Kidney (tissue), 14 donors: ENCODE data around the gene ARHGEF28. TPM values are rescaled to one million over a fixed set of nuclear protein-coding genes. Genes with fewer than 3 reads are reported as not detected.

ENCODE experiments used
- DNase-seq, 5 donors: peaks; one replicate each; pipeline ENCODE4 v3.0.0-alpha.2; 2013 to 2020
- FAIRE-seq: peaks from 2 replicates; lab custom pipeline; 2012; peaks lifted over from hg19 to GRCh38; lab: Jason Lieb, UNC
- H3K27ac ChIP-seq, 2 donors: one replicate each; pipeline ENCODE4 v1.7.0; 2013; ENCODE audit warnings: low read depth in 2 of 2, low read length in 2 of 2, inconsistent platforms in 1 of 2
- H3K27me3 ChIP-seq: one replicate; pipeline ENCODE4 v1.7.1; 2013; ENCODE audit warnings: low read length, inconsistent platforms; ENCODE audit not compliant: control insufficient read depth, insufficient read depth
- H3K36me3 ChIP-seq, 3 donors: one replicate each; pipeline versions ENCODE4 v1.7.0 to v1.7.1; 2013; ENCODE audit warnings: low read length in 3 of 3, control low read depth in 1 of 3, inconsistent platforms in 1 of 3; ENCODE audit not compliant: insufficient read depth in 3 of 3, control insufficient read depth in 2 of 3
- H3K4me1 ChIP-seq, 3 donors: one replicate each; pipeline versions ENCODE4 v1.7.0 to v1.7.1; 2013; ENCODE audit warnings: low read length in 3 of 3, inconsistent platforms in 1 of 3, low read depth in 1 of 3; ENCODE audit not compliant: control insufficient read depth in 2 of 3, insufficient read depth in 2 of 3
- H3K4me3 ChIP-seq, 3 donors: one replicate each; pipeline versions ENCODE4 v1.7.0 to v1.8.1; 2013; ENCODE audit warnings: low read length in 3 of 3, control low read depth in 1 of 3, inconsistent platforms in 1 of 3
- H3K9ac ChIP-seq, 3 donors: one replicate each; pipeline versions ENCODE4 v1.7.0 to v1.7.1; 2013; ENCODE audit warnings: low read length in 3 of 3, control low read depth in 1 of 3, inconsistent platforms in 1 of 3
- H3K9me3 ChIP-seq, 3 donors: one replicate each; pipeline versions ENCODE4 v1.7.0 to v1.7.1; 2013; ENCODE audit warnings: low read length in 3 of 3, control low read depth in 1 of 3, inconsistent platforms in 1 of 3; ENCODE audit not compliant: control insufficient read depth in 2 of 3, insufficient read depth in 1 of 3
- CTCF ChIP-seq: IDR thresholded peaks from 3 replicates; pipeline ENCODE4 v1.5.1; 2012; ENCODE audit warnings: mild to moderate bottlenecking, moderate library complexity, borderline replicate concordance; ENCODE audit not compliant: insufficient read depth; ENCODE audit errors: extremely low read depth
- intact Hi-C: fragments of 100-400 bp; cut with DNase I; formaldehyde crosslinking; loops from one replicate; pipeline ENCODE4 v1.11.1; 2022
- polyA plus RNA-seq: library from polyadenylated mRNA; stranded (reverse); fragments of 350-450 nt; fragmentation: Illumina TruSeq; extraction: RNeasy Lipid Tissue Mini Kit (QIAGEN cat#74804); gene quantifications from one replicate; pipeline ENCODE4 v1.2.3, GENCODE V29; 2014; ENCODE audit warnings: low read depth, low replicate concordance; ENCODE audit not compliant: insufficient read depth
- total RNA-seq: library from RNA; stranded (reverse); fragmentation: NEBNext Ultra II Directional; extraction: Animal tissue kit (Norgen Biotek cat#: 25700); gene quantifications from one replicate; pipeline ENCODE4 v1.2.1, GENCODE V29; 2021
- donor health status: control.
- donor health status: control.
- donor health status: control.
- donor health status: control.
- donor health status: control.
- donor health status: DM: yes; HTN: yes; CAD: no.
- donor health status: Normal renal cell carcinoma (clear cell type).

Gene ARHGEF28
- total and polyA plus RNA-seq, 2 donors from 2014 or later, result 21.9 to 66.3 TPM

DNA sequence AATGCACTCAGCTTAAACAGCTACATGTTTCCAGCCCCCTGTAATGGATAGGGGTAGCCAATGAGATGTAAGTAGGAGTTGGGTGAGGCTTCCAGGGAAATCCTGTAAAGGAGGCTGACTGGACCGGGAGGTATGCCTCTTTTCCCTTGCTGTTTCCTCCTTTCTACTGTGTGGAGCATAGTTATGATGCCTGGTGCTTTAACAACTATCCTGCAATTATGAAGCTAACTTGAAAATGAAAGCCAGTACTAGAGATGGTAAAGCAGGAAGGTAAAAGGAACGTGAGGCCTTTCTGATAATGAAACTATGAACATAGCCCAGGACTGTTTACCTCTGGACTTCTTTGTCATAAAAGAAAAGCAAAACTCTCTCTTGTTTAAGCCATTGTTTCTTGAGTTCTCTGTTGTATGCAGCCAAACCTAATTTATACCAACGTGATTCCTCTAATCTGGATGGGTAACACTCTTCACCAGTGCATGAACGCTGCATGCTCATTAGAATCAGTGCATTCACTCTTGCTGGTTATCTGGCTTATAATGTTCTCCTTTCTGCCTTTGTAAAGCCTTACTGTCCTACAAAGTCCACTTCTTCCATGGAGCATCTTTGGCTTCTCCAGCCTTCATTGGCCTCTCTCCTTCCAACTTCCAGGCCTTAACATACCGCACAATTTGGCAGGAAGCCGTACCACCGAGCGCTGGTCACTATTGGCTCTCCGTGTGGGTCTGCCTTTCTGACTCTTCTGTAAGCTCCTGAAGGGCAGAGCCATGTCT, 8.3 kb upstream of the ARHGEF28 start:
- Histone ChIP-seq H3K27me3 (no peaks in the 10 kb centered on the region), H3K4me3 (no peak overlapping the region), H3K9me3 (no peaks in the 10 kb centered on the region), H3K9ac (no peak overlapping the region), H3K36me3 (no peaks in the 10 kb centered on the region), H3K4me1 (no peaks in the 10 kb centered on the region), H3K27ac (no peak overlapping the region)
- DNase-seq, result no peak
- FAIRE-seq, result no peak
- no peak for TF ChIP-seq CTCF
- intact Hi-C loops, result no loop called here

GRCh38 chr5:73619606-73620333, 6.2 kb upstream of the ARHGEF28 start:
- Histone ChIP-seq H3K36me3 (no peaks in the 10 kb centered on the region), H3K9ac (no peak overlapping the region), H3K27me3 (no peaks in the 10 kb centered on the region), H3K27ac (no peak overlapping the region), H3K9me3 (no peaks in the 10 kb centered on the region), H3K4me1 (no peaks in the 10 kb centered on the region), H3K4me3 (no peak overlapping the region)
- intact Hi-C loops, result no loop called here
- FAIRE-seq (no peak), DNase-seq (no peak)
- TF ChIP-seq CTCF, result no peak

DNA sequence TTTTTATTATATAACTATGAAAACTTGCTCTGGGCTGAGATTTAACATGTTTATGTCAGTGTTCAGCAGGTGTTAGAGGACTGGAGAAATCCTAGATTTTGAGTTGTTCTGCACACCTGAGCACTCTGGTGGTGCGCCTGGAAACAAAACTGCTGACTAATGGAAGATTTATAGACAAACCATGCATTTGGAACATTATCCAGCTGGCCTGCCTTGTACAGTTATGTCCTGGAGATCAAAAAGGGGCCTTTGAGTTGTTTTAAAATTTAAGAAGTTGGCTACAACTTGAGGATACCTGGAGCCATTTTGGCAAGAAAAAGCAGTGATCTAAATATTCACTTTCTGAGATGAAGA, 5.7 kb upstream of the ARHGEF28 start:
- no peak overlapping the region for H3K27ac ChIP-seq
- TF ChIP-seq CTCF, result no peak
- FAIRE-seq, result no peak

More for the DNA sequence above, 5.7 kb upstream of the ARHGEF28 start:
- Histone ChIP-seq H3K36me3 (no peaks in the 10 kb centered on the region), H3K9ac (no peak overlapping the region), H3K4me1 (peaks cover 0 to 2% (median 0%) of the 10 kb centered on the region in 3 donors), H3K27me3 (no peaks in the 10 kb centered on the region), H3K9me3 (no peaks in the 10 kb centered on the region), H3K4me3 (no peak overlapping the region)
- DNase-seq, result no peak
- intact Hi-C loops, result no loop called here
